Endothelial cell (in vitro differentiated cells): ENCODE measurements around the gene PTCD1. TPM values are rescaled to one million over a fixed set of nuclear protein-coding genes. Genes with fewer than 3 reads are reported as not detected.
A peak's percentile ranks its signal among the peaks of the same experiment; 100 is the strongest.

Experiments
- DNase-seq: peaks from one replicate; pipeline ENCODE4 v3.0.0; 2021; ENCODE audit warnings: low spot score
- H3K27ac Mint-ChIP-seq: one replicate; pipeline ENCODE4 v1.8.0; 2021; ENCODE audit warnings: mixed read lengths, inconsistent platforms; ENCODE audit not compliant: unreplicated experiment
- H3K27me3 Mint-ChIP-seq: one replicate; pipeline ENCODE4 v1.8.0; 2021; ENCODE audit warnings: mild to moderate bottlenecking, moderate library complexity, mixed read lengths, inconsistent platforms; ENCODE audit not compliant: unreplicated experiment
- H3K36me3 Mint-ChIP-seq: one replicate; pipeline ENCODE4 v1.8.0; 2021; ENCODE audit warnings: mild to moderate bottlenecking, low read depth, mixed read lengths, inconsistent platforms; ENCODE audit not compliant: unreplicated experiment
- H3K4me1 Mint-ChIP-seq: one replicate; pipeline ENCODE4 v1.8.0; 2021; ENCODE audit warnings: mild to moderate bottlenecking, mixed read lengths, inconsistent platforms; ENCODE audit not compliant: unreplicated experiment
- H3K4me3 Mint-ChIP-seq: one replicate; pipeline ENCODE4 v1.8.0; 2021; ENCODE audit warnings: mild to moderate bottlenecking, mixed read lengths, inconsistent platforms; ENCODE audit not compliant: unreplicated experiment
- H3K9me3 Mint-ChIP-seq: one replicate; pipeline ENCODE4 v1.8.0; 2021; ENCODE audit warnings: mixed read lengths, inconsistent platforms; ENCODE audit not compliant: unreplicated experiment
- total RNA-seq: library from RNA; stranded (reverse); fragmentation: NEBNext Ultra II Directional; extraction: Animal tissue kit (Norgen Biotek cat#: 25700); gene quantifications from one replicate; pipeline ENCODE4 v1.2.1, GENCODE V29; 2021; ENCODE audit not compliant: unreplicated experiment
- TF ChIP-seq, protein P1 (sequence below): fragments of 200-600 bp; sonication (generic); IDR thresholded peaks from one replicate; pipeline ENCODE4 v1.5.0; 2021; ENCODE audit warnings: antibody characterized with exemption; ENCODE audit not compliant: unreplicated experiment

PTCD1 gene
- total RNA-seq, 1 donor from 2014 or later, result 7.1 TPM

DNA sequence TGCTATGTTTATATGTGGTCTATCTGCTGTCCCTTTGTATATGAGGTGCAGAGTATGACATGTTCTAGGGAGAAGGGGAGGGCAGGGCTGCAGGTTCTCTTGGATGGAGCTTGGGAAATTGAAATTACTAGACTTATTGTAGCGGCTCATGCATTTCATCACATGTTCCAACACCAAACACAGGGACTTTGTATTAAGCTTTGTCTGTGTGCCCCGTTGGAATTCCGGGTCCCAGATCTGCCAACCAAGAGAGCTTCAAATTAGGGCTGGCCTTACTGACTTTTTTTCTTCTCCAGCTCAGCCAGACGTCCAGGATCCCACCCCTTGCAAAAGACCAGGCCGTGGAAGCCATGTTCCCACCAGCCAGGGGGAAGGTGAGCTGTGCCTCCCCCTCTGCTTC is 37.5 kb upstream of the PTCD1 start:
- TF ChIP-seq, protein P1, sequence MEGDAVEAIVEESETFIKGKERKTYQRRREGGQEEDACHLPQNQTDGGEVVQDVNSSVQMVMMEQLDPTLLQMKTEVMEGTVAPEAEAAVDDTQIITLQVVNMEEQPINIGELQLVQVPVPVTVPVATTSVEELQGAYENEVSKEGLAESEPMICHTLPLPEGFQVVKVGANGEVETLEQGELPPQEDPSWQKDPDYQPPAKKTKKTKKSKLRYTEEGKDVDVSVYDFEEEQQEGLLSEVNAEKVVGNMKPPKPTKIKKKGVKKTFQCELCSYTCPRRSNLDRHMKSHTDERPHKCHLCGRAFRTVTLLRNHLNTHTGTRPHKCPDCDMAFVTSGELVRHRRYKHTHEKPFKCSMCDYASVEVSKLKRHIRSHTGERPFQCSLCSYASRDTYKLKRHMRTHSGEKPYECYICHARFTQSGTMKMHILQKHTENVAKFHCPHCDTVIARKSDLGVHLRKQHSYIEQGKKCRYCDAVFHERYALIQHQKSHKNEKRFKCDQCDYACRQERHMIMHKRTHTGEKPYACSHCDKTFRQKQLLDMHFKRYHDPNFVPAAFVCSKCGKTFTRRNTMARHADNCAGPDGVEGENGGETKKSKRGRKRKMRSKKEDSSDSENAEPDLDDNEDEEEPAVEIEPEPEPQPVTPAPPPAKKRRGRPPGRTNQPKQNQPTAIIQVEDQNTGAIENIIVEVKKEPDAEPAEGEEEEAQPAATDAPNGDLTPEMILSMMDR, result no peak
- Mint-ChIP-seq H3K27me3 (peaks cover 10% of the 10 kb centered on the region), H3K4me3 (peak overlapping the region; percentile 34), H3K9me3 (no peaks in the 10 kb centered on the region), H3K27ac (no peak overlapping the region), H3K36me3 (peaks cover 18% of the 10 kb centered on the region), H3K4me1 (peaks cover 6% of the 10 kb centered on the region)
- no peak for DNase-seq

DNA sequence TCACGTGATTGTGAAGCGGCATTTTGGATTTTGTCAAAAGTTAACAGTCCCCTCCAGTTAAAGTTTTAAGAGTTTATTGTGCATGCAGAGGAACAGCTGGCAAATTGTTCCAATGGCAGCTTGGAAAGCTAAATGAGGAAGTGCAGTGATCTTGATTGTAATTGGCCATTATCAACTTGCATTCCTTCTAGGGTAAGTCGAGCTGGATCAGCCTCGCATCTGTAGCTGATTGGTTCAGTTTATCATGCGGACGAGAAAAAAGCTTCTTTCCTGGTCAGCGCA is 34.7 kb upstream of the PTCD1 start:
- peak overlapping the region; percentile 100 for H3K4me3 Mint-ChIP-seq
- no peak for DNase-seq
- peaks cover 6% of the 10 kb centered on the region for H3K4me1 Mint-ChIP-seq
- H3K36me3 Mint-ChIP-seq, result peaks cover 18% of the 10 kb centered on the region
- H3K27ac Mint-ChIP-seq, result peak overlapping the region; percentile 85
- no peaks in the 10 kb centered on the region for H3K9me3 Mint-ChIP-seq
- TF ChIP-seq, protein P1, result no peak
- peaks cover 13% of the 10 kb centered on the region for H3K27me3 Mint-ChIP-seq

- H3K4me3 Mint-ChIP-seq, result peak within 1 kb of the TSS; percentile 100
- H3K27me3 Mint-ChIP-seq, result peaks cover 13% of the 10 kb centered on the region
- peaks cover 15% of the 10 kb centered on the region for H3K36me3 Mint-ChIP-seq
- no peaks in the 10 kb centered on the region for H3K9me3 Mint-ChIP-seq
- peaks cover 6% of the 10 kb centered on the region for H3K4me1 Mint-ChIP-seq
- peak; percentile 98 for DNase-seq
- peak within 1 kb of the TSS; percentile 96 for H3K27ac Mint-ChIP-seq
- TF ChIP-seq, protein P1, result no peak
These were observed 34.1 kb upstream of the PTCD1 start, which contains the start of gene ZNF789 for GRCh38 chr7:99472561-99473314. Gene ZNF789, plus strand, starts transcription at chr7:99472890. Its CDS starts 3,567 bp downstream, at chr7:99476457.

DNA sequence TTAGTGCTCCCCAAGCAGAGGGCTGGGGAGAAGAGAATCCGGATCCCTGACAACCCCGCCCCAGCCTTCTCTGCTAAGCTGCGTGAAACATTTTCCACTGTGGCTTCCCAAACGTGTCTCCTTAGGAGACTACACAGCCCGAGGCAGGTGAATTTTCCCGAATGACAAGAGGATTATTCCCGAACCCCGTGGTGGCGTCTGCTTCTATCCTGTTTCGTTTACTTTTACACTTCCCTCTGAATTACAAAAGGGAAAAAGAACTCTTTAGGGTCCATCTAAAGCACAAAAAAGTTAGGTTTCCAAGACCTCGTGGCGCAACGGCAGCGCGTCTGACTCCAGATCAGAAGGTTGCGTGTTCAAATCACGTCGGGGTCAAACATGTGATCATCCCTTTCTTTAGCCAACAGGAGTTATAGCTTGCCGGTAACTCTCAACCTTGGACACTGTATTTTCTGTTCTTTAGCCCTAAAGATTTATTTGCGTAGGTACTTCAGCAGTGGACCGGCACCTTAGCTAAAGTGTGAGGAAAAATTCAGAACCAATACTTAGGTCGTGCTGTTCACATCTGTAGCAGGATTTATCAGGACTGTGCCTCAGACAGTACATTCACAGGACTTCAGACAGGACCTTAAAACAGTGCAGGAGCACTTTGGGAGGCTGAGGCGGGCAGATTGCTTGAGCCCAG is 30.9 kb upstream of the PTCD1 start:
- Mint-ChIP-seq H3K36me3 (peaks cover 9% of the 10 kb centered on the region), H3K27ac (no peak overlapping the region)

More for the DNA sequence above, 30.9 kb upstream of the PTCD1 start:
- TF ChIP-seq, protein P1, result no peak
- peaks cover 8% of the 10 kb centered on the region for H3K27me3 Mint-ChIP-seq
- H3K4me1 Mint-ChIP-seq, result peaks cover 13% of the 10 kb centered on the region
- H3K9me3 Mint-ChIP-seq, result no peaks in the 10 kb centered on the region
- no peak overlapping the region for H3K4me3 Mint-ChIP-seq
- DNase-seq, result no peak
